ENCODE results near the gene CREB3L4.
A peak's percentile ranks its signal among the peaks of the same experiment; 100 is the strongest.

DNA sequence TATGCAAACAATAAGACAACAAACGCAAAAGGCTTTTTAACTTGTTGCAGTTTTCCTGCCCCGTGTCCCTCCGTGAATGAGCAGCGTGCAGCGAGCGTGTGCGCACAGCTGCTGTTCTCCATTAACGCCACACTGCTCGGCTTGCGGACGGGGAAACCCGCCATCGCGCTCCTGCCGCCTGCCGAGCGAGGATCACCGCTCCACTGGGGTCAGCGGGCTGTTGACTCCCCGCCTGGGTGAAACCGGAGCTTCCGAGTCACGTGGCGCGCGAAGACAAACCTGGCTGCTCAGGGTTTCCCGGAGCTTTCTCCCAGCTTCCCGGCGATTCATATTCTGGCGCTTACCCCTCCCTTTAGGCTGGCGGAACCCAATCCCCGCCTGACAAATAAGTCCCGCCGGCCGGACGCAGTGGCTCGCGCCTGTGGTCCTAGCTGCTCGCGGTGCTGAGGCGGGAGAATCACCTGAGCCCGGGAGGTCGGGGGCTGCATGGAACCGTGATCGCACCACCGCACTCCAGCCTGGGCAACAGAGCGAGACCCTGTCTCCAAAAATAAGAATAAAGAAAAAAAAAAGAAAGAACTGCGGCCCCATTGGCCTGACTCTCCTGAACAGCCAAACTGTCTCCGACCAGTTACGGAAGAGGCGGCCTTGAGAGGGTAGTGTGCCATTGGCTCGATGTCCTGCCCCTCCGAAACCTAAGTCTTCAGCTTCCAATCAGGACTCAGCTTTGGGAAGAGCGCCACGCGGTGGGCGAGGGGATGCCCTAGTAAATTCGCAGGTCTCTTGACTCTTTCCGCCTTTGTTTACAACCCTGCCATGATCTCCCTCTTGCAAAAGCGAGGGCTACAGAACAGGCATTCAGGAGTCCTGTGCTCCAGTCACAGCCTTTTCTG, at the start of gene CREB3L4:
- TF ChIP-seq POLR2A (IDR thresholded peaks at IDR 0.05; ENCODE audit: low read depth, low read length) = peak; percentile 71; the same call in 1 of the 2 replicates
- peak; percentile 84 for TF ChIP-seq POLR2AphosphoS5 (IDR thresholded peaks at IDR 0.05; ENCODE audit: low read depth, low read length)
- no peak for TF ChIP-seq POU2F2 (IDR thresholded peaks at IDR 0.05; ENCODE audit: low read depth, low read length)
- no peak for TF ChIP-seq SPI1 (IDR thresholded peaks at IDR 0.05; ENCODE audit: low read depth, low read length)
- peak; percentile 39 for TF ChIP-seq PAX5 (IDR thresholded peaks at IDR 0.05; ENCODE audit: insufficient read depth, low read length, severe bottlenecking)

All from GM12891 (cell line).